22Rv1 (cell line): ENCODE results near the gene RASD2.

ENCODE experiments used
- ZFX ChIP-seq: fragments of 450-650 bp; IDR thresholded peaks from 2 replicates; pipeline ENCODE4 v1.6.1; 2017; ENCODE audit warnings: antibody characterized with exemption, borderline replicate concordance
- TF ChIP-seq, protein P1 (sequence below): fragments of 450-650 bp; IDR thresholded peaks from 2 replicates; pipeline ENCODE4 v1.5.1; 2017; ENCODE audit warnings: mild to moderate bottlenecking

GRCh38 chr22:35542939-35543516 lies 2.4 kb downstream of the RASD2 start:
- TF ChIP-seq, protein P1, sequence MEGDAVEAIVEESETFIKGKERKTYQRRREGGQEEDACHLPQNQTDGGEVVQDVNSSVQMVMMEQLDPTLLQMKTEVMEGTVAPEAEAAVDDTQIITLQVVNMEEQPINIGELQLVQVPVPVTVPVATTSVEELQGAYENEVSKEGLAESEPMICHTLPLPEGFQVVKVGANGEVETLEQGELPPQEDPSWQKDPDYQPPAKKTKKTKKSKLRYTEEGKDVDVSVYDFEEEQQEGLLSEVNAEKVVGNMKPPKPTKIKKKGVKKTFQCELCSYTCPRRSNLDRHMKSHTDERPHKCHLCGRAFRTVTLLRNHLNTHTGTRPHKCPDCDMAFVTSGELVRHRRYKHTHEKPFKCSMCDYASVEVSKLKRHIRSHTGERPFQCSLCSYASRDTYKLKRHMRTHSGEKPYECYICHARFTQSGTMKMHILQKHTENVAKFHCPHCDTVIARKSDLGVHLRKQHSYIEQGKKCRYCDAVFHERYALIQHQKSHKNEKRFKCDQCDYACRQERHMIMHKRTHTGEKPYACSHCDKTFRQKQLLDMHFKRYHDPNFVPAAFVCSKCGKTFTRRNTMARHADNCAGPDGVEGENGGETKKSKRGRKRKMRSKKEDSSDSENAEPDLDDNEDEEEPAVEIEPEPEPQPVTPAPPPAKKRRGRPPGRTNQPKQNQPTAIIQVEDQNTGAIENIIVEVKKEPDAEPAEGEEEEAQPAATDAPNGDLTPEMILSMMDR: 0 out of 2 replicates have a peak, but pooled peaks have one; percentile 4
- TF ChIP-seq ZFX: no peak
